OCI-LY3 (cell line): ENCODE data around the gene TRPM7.

Experiments
- CTCF ChIP-seq: fragments of 200-600, 300-600 bp; sonication (generic); IDR thresholded peaks from 2 replicates; pipeline ENCODE4 v1.5.1; 2014; ENCODE audit warnings: antibody characterized with exemption, low read length, low read depth
- EZH2phosphoT487 ChIP-seq: fragments of 200-600 bp; shearing (Covaris generic); IDR thresholded peaks from 2 replicates; pipeline ENCODE4 v1.6.1; 2018; ENCODE audit warnings: antibody characterized with exemption, mixed run types, low read depth

GRCh38 chr15:50552238-50552637, 134.4 kb downstream of the TRPM7 start:
- TF ChIP-seq CTCF (no peak), EZH2phosphoT487 (no peak)
